IPS-NIHi7 (cell line): ENCODE data around the gene MAFF.
A peak's percentile ranks its signal among the peaks of the same experiment; 100 is the strongest.
"Not testable (repeated sequence)": the region's sequence is repeated elsewhere in the genome, so short reads cannot be mapped to it uniquely, and the experiment has no call there.

Source experiments
- DNase-seq: peaks from one replicate; pipeline ENCODE4 v3.0.0; 2012; ENCODE audit warnings: mixed read lengths; ENCODE audit errors: extremely low spot score

The MAFF gene

GRCh38 chr22:38201711-38202436, at the start of gene MAFF:
Gene MAFF (plus strand): TSS chr22:38201994. CDS start chr22:38213854, 11,860 bp downstream.
- DNase-seq: peak; percentile 97

- no peak for DNase-seq
These were observed 47.8 kb upstream of the MAFF start for GRCh38 chr22:38153821-38154562.

GRCh38 chr22:38154563-38154915, 47.3 kb upstream of the MAFF start:
- DNase-seq: not testable (repeated sequence)

GRCh38 chr22:38155703-38156102, 46.1 kb upstream of the MAFF start:
- no peak for DNase-seq

- no peak for DNase-seq
These were observed 38.6 kb upstream of the MAFF start for GRCh38 chr22:38162881-38163843.

- DNase-seq: no peak
These were observed 37.8 kb upstream of the MAFF start for GRCh38 chr22:38163844-38164550.

- no peak for DNase-seq
These were observed 37.3 kb upstream of the MAFF start for GRCh38 chr22:38164551-38164918.

- DNase-seq: peak; percentile 9
These were observed 35.7 kb upstream of the MAFF start for GRCh38 chr22:38165922-38166593.

GRCh38 chr22:38167988-38168407, 33.8 kb upstream of the MAFF start:
- no peak for DNase-seq

- DNase-seq: no peak
These were observed 32.7 kb upstream of the MAFF start for GRCh38 chr22:38169116-38169515.

- no peak for DNase-seq
These were observed 31.3 kb upstream of the MAFF start for GRCh38 chr22:38170469-38170868.

- DNase-seq: no peak
These were observed 29.6 kb upstream of the MAFF start for GRCh38 chr22:38171927-38172831.

GRCh38 chr22:38172832-38173640, 28.8 kb upstream of the MAFF start:
- DNase-seq: no peak

- DNase-seq: no peak
These were observed 28.2 kb upstream of the MAFF start for GRCh38 chr22:38173641-38173906.

- no peak for DNase-seq
These were observed 27.2 kb upstream of the MAFF start for GRCh38 chr22:38174626-38175025.

GRCh38 chr22:38175206-38176118, 26.3 kb upstream of the MAFF start:
- DNase-seq: no peak

- DNase-seq: no peak
These were observed 25.5 kb upstream of the MAFF start for GRCh38 chr22:38176170-38176741.

- no peak for DNase-seq
These were observed 24.8 kb upstream of the MAFF start for GRCh38 chr22:38177044-38177443.
